NCI-H2171 (cell line): ENCODE measurements around the gene CDK5RAP3.
A peak's percentile ranks its signal among the peaks of the same experiment; 100 is the strongest.
"Not testable (repeated sequence)": the region's sequence is repeated elsewhere in the genome, so short reads cannot be mapped to it uniquely, and the experiment has no call there.

ENCODE experiments used
- DNase-seq: peaks from one replicate; lab custom pipeline; 2025; lab: John Stamatoyannopoulos, UW

CDK5RAP3 gene

DNA sequence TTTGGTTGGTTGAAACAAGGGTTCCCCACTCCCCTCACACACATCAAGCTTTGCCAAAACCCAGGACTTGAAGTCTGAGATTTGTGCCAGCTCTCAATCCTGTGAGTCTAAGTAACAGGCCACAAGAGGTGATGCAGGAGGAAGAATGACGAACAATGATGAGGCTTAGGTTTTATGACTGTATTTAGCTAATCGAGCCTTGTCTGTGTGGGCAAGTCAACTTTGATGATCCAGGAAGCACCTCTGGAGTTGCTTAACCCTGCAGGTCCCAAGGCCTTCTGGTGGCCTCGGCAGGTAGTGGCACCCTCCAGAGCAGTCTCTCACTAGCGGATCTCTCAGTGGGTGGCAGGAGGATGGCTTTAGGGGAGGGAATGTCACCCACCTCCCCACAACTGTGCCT, 28.7 kb downstream of the CDK5RAP3 start:
- no peak for DNase-seq

DNA sequence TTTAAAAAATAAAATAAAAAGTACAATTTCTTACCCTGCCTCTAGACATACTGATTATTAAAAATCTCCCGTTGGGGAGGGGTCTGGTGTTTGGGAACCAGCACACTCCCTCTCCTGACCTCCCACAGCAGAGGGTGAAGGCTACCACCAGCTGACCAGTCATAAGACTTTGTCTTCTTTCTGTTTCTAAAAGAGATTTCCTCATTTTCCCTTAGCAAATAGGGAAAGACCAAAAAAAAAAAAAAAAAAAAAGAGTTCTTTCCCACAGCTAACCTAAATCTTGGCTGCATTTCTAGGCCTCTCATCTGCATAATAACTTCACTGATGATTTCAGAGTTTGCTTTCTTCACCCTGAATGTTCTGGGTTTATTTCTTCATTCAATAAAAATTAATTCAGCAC, 30.3 kb downstream of the CDK5RAP3 start:
- no peak for DNase-seq

DNA sequence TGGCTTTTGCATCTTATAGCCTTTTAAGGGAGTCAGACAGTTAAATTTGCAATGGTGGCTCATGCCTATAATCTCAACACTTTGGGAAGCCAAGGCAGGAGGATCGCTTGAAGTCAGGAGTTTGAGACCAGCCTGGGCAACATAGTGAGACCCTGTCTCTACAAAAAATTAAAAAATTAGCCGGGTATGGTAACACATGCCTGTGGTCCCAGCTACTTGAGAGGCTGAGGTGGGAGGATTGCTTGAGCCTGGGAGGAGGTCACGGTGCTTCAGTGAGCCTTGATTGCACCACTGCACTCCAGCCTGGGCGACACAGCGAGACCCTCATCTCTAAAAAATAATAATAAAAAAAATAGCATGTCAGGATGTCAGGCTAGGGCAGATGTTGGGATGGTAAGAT, 30.7 kb downstream of the CDK5RAP3 start:
- not testable (repeated sequence) for DNase-seq

DNA sequence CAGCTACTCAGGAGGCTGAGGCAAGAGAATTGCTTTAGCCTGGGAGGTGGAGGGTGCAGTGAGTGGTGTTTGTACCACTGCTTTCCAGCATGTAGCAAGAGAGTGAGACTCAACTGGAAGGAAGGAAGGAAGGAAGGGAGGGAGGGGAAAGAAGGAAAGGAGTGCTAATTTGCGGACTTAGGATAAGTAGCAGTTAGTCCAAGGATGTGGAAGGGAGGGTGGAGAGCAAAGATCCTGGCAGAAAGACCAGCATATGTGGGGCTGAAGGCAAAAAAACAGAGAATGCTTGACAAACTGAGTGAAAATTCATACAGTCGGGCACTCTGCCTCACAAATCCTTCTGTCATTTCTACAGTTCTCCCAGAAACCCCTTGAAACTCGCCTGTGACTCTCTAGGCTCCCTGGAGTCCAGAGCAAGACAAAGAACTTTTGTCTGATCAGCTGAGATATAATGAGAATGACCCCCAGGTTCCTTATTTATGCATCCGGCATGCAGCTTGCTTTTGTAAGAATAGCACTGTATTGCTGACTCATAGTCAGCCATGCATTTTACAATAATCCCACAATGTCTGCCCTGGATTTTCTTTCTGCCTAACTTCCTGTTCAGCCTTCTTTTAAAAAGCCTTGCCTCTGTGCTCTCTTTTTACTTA, 31.5 kb downstream of the CDK5RAP3 start:
- no peak for DNase-seq

DNA sequence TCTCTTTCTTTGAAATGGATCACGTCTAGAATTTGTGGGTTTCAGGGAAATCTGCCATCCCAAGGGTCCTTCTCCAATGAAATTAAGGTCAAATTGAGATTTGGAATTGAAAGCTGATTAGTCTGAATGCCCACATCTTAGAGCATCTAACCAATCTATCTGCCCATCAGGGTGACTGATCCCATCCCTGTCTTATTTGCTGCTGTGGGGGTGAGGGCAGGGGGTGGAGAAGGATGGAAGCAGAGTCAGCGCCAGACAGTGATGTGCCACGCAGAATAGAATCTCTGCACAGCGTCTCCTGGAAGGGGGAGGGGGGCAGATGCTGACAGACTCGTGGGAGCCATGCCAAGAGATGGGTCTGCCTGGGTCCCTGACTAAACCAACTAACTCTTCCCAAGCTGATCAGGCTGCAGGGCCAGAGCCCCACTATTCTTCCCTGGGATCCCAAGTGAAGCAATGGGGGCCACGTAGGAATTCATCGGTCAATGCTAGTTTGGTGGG, 32.1 kb downstream of the CDK5RAP3 start:
- DNase-seq: peak; percentile 64

DNA sequence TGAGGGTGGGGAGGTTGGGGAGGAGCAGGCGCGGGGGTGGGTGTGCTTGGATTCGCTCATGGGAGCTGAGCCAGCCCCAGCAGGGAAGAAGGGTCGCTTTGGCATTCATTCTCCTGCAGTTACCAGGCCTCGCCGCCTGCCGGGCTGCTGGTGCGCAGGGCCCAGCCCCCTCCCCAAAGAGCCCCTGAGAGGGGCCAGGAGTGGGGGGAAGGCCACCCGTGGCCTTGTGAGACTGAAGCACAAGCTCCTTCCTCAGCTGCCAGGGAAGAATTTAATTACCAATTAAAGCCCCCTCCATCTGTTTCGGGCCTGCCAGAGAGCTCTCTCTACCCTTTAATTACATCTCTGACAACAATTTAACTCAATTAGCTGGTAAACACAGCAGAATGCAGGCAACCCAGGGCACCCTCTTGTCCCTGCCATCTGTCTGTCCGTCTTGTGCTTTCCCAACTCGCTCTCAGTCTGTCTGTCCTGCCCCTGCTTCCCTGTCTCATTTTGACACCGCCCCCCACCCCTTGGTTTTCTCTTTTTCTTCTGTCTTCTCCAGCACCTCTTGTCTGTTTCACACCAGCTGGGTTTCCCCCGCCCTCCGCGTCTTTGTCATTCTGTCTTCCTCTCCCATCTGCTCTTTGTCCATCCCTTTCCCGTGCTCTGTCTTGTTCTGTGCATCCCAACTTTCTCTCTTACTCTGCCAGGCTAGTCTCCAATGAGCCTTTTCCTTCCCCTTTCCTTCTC, 32.7 kb downstream of the CDK5RAP3 start:
- DNase-seq: peak; percentile 89

DNA sequence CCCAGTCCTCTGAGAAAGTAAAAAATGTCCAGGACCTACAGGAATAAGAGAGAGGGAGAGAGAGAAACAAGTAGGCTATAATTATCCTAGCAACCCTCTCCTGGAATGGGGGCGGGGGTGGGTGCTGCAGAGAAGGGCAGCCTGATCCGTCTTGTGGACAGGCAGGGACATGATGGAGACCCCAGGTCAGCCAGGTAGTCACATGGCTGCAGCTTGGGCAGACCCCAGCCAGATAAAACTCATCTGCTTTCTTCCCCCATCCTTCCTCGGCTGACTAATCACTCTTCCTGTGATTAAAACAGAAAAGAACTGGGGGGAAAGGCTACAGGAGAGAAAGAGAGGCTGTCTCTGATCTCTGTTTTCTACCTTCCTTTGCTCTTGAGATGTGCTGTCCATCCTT, 34.1 kb downstream of the CDK5RAP3 start:
- no peak for DNase-seq

DNA sequence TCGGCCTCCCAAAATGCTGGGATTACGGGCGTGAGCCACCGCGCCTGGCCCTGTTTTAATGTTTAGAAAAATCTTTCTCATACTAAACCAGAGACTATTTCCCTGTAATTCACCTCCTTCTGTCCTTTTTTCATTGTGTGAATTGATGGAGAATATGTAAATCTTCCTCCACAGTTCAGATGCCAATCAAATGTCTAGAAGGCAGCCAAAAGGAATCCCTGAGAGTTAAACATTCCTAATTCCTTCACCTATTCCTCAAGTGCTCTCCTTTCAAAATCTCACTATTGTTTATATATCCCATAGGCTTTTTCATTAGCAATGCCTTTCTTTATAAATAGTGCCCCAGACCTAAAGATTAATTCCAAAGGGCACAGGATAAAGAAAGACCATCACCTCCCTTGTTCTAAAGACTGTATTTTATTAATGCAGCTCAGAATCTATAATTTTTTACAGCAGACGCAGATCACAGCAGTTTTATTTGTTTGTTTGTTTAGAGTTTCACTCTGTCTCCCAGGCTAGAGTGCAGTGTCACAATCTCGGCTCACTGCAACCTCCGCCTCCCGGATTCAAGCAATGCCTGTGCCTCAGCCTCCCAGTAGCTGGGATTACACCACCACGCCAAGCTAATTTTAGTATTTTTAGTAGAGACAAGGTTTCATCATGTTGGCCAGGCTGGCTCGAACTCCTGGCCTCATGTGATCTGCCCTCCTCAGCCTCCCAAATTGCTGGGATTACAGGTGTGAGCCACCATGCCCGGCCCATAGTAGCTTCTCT, 36.2 kb downstream of the CDK5RAP3 start:
- no peak for DNase-seq

DNA sequence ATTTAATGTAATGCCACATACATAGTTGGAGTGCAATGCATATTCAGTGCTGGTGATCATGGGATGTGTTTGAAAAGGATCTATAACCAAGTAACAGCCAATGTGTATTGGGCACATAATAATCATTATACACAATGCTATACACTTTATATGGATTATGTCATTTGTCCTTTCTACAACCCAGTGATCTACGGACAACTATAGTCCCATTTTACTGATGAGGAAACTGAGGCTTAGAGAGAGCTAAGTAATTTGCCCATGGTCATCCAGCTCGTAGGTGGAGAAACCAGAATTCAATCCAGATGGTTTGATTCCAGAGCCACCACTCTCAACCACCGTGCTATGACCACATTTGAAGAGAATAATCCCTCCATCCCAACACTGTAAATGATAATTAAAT, 39.3 kb downstream of the CDK5RAP3 start:
- no peak for DNase-seq

DNA sequence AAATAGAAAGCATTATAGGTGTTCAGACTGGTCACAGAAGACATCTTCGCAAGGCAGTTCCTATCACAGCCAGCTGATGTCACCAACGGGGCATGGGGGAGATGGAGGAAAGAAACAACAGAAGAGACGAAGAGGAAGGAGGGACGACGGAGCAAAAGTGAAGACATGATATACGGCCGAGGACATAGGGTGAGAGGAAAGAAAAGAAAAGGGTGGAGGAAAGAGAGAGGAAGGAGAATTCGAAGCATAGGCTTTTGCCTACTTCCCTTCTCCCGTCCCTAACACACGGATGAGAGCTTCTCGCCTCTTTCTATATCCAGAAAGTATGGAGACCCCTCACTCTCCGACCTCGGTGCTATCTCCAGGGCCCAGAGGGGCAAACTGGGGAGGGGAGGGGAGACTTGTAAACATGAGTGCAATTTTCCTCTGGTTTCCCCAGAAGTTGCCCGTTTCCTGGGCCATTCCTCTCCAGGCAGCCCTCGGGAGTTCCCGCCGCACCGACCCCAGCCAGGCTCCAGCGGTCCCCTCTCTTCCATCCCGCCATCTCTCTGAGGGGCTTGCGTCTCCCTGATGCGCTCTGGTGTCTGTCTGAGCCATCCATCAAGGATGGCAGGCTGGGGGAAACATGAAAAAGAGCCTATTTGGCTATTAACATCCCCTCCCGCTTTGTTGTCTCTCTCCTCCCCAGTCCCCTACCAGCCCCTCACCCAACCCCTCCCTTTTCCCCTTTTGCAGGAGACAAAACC, 40.7 kb downstream of the CDK5RAP3 start:
- peak; percentile 55 for DNase-seq

DNA sequence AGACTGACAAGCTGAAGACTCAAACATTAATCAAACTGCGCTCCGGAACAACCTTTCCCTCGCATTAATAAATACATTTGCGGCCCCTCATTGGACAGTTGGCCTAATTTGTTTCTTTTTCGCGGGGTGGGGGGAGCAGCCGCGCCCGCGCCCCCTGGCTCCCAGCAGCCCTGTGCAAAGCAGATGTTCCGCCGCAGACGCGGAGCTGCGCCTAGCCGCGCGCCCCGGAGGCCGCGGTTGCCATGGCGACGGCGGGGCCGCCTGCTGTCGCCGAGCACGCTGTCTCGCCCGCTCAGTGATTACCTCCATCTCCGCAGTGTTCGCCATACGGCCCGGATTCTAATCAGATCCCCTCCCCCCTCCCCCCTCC, 41.2 kb downstream of the CDK5RAP3 start:
- peak; percentile 93 for DNase-seq

DNA sequence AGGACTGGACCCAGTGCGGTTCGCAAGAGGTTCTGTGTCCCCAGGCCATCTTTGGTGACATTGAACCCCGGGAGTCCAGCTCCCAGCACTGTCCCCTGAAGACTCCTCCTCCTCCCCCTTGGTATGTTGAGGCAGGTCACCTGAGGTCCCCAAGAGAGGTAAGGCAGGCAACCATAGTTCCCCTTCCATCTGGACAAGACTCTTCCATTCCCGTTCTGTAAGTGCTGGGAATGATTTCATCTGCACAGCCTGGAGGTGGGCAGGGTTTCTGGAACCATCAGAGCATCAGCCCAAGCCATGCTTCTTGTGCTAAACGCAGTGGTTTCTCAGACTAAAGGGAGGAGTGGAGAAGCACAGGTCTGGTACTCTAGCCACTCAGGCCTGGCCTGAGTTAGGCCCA, 41.7 kb downstream of the CDK5RAP3 start:
- no peak for DNase-seq

DNA sequence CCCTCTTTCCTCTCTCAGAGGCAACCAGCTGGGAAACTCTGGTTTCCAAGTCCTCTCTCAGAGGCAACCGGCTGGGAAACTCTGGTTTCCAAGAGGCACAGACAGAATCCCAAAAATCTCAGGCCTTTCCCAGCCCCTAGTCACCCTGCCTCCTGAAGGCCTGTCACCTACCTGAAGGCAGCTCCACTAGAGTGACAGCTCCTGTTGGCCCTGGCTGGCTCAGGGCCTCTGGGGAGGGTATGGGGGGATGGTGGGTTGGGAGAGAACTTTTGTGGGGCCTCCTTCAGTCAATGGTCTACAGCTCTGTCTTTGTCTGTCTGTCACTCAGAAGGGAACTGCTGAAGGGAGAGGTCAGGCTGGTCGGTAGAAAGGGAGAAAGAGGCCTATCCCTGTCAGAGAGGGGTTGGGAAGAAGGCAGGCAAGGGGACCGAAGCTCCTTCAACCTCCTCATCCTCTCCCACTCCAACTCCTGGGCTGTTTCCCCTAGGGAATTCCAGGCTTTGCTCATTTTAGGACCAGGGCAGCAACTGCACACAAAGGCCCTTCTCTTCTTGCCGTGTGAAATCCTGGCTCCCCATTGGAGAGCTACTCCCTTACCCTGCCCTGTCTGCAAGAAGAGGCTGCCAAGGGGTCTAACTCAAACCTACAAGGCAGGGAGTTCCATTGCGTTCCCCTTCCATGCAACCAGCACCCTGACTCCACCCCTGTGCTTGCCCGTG, 43.1 kb downstream of the CDK5RAP3 start:
- DNase-seq: no peak

DNA sequence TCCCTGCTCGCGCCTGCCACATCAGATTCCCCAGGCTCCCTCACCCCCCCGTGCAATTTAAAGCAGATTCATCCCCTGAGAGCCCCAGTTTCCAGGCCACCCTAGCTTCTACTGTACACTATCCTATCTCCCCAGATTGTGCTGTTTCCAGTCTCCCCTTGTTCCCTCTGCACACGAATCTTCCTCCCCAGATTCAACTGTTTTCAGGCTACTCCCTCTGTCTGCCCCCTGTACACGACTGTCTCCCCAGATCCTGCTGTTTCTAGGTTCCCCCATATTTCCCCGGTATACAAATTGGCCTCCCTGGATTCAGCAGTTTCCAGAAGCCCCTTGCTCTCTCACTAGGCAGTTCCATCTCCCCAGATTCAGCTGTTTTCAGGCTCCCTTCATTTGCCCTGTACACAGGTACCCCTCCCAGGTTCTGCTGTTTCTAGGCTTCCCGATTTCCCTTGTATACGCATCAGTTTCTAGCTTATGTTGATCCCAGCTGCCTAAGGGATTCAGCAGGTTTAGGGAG, 43.7 kb downstream of the CDK5RAP3 start:
- DNase-seq: peak; percentile 92

DNA sequence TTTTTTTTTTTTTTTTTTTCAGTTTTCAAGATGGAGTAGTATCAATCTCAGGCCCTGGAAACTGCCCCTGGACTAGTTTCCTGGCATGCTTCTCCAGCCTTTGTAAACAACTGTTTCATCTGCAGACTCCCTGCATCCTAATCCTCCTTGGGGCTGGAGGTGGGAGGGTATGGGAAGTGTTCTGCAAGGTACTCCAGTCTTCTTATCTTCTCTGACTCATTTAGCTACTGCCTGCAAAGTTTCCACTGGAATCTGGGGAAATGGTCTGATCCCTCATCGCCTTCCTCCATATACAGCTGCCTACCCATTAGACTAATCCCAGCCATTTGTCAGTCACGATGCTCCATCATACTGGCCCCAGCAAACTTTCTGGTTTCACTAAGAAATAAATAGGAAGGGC, 45.2 kb downstream of the CDK5RAP3 start:
- DNase-seq: no peak

DNA sequence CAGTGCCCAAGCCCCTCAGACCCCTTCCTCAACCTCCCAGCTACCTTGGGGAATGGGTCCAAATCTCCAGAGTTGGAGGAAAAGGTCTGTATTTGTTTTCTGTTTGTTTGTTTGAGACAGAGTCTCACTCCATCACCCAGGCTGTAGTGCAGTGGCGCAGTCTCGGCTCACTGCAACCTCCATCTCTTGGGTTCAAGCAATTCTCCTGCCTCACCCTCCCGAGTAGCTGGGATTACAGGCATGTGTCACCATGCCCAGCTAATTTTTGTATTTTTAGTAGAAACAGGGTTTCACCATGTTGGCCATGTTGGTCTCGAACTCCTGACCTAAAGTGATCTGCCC, 46.9 kb downstream of the CDK5RAP3 start:
- not testable (repeated sequence) for DNase-seq

DNA sequence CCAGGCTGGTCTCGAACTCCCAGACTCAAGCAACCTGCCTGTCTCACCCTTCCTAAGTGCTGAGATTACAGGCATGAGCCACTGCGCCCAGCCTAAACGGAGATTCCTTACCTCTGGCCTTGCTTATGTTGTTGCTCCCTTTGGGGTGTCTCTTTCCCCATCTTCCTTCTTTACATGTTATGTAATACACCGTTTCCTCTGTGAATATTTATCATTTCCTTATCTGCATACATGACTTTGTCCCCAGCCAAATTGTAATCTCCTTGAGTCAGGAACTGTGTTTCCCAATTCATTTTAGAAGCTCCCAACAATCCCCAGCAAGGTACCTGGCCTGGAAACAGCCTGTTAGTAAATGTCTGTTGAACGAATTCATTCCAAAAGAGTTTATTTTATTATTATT, 51.0 kb downstream of the CDK5RAP3 start:
- no peak for DNase-seq

DNA sequence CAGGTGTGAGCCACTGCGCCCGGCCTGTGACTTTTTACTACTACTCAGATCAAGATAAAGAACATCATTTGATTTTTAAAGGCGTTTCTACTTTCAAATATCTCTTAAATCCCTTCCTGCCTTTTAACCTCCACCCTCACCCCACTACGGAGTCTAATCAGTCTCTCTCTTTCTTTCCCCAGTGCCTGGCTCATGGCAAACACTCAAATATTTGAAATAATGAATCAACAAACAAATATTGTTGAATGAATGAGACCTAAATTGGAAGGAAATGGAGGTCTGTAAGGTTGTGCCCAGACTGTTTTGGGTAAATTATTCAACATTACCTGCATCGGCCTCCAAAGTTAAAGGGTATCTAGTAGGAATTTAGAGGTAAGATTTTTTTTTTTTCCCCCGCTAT, 52.0 kb downstream of the CDK5RAP3 start:
- no peak for DNase-seq

DNA sequence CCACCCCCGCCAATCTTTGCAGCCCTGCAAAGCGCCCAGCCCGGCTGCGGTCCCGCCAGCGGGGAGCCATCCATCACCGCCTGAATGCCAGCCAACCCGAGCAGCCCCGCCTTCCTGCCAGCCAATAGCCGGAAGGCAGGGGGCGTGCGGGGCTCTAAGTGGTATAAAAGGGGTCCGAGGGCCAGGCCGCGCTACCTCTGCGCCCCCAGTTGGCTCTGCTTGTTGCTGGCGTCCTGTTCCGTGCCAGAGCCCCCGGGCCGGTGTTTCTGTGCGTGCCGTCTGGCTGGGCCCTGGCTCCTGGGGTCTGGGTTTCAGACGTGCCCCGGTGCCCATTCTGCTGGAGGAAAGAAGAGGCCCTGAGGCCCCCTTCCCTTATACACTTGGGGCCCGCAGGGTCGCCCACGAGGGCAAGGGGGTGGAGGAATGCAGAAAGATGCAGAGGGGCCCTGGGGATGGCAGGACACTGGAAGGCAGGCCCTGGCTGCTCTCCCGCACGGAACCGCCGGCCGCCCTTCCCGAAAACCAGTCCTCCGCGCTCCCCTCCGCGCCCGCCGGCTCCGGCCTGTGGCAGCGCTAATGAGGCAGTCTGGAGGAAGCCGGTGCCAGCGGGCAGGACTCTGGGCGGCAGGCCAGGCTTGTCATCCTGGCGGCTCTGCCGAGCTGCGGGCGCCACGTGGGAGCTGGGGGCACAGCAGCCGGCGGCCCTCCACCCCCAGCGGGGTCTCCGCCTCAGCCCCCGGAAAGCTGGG, 52.7 kb downstream of the CDK5RAP3 start:
- DNase-seq: peak; percentile 83

DNA sequence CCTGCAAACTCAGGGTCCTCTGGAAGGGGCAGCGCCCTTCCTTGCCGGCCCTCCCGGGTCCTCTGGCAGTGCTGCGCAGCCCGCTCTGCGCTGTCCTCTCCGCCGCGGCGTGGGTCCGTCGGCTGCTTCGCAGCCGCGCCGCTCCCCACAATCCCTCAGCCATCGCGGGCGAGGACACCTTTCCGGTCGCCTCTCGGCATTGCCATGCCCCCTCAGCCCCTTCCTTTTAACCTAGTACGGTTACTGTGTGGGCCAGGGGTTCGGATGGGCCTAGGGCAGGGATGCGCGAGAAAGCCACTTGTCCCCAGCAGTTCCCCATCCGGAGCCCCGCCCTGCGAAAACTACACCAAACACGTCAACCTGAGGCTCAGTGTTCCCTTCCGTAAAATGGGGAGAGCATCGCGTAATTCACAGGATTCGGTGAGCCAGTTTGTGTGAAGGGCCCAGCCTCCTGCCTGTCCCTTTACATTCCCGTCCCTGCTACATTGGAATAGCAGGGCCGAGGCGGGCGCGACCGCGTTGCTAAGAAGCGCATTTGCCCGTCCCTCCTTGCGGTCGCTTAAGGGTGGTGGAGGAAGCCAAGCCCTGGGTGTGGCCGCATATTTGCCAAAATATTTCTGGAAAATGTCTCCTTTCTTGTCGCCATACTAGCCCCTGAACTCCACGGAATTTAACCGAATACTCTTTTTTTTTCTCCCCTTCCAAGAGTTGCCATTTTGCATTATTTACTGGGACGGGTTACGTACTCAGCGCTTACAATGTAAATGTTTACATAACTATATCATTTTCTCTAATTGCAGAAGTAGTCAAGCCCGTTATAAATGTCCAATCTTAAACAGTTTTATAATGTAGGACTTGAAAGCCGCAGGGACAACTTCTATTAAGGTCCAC, 53.5 kb downstream of the CDK5RAP3 start:
- DNase-seq: no peak
